SJCRH30 (cell line): Measurements from ENCODE around the gene ANTXRL. TPM values are rescaled to one million over a fixed set of nuclear protein-coding genes. Genes with fewer than 3 reads are reported as not detected.
"Not testable (repeated sequence)": the region's sequence is repeated elsewhere in the genome, so short reads cannot be mapped to it uniquely, and the experiment has no call there.

Experiments
- DNase-seq, 2 experiments: peaks; one replicate each; pipeline ENCODE4 v3.0.0-alpha.2; 2015 to 2020
- H3K27ac ChIP-seq: fragments of 250-450 bp; sonication (Bioruptor Pico); 2 replicates; pipeline ENCODE4 v1.5.1; 2020; ENCODE audit warnings: mild to moderate bottlenecking, moderate library complexity
- H3K27me3 ChIP-seq: fragments of 250-450 bp; sonication (Bioruptor Pico); 2 replicates; pipeline ENCODE4 v1.5.1; 2020; ENCODE audit warnings: mild to moderate bottlenecking, moderate library complexity
- H3K36me3 ChIP-seq: fragments of 250-450 bp; sonication (Bioruptor Pico); 2 replicates; pipeline ENCODE4 v1.5.1; 2020; ENCODE audit warnings: mild to moderate bottlenecking, moderate library complexity
- H3K4me1 ChIP-seq: fragments of 250-450 bp; sonication (Bioruptor Pico); 2 replicates; pipeline ENCODE4 v1.5.1; 2020; ENCODE audit warnings: mild to moderate bottlenecking, moderate library complexity
- H3K4me3 ChIP-seq: fragments of 250-450 bp; sonication (Bioruptor Pico); 2 replicates; pipeline ENCODE4 v1.5.1; 2020; ENCODE audit warnings: mild to moderate bottlenecking, moderate library complexity
- H3K9me3 ChIP-seq: fragments of 250-450 bp; sonication (Bioruptor Pico); replicated peaks from 2 replicates; pipeline ENCODE4 v1.5.1; 2020; ENCODE audit warnings: mild to moderate bottlenecking, moderate library complexity
- total RNA-seq: library from RNA; depleted of rRNA; stranded (reverse); fragments of >200 nt; shearing (Covaris generic); gene quantifications from 2 replicates; pipeline ENCODE4 v1.2.3, GENCODE V29; 2014

ANTXRL gene
- total RNA-seq, 1 experiment from 2014 or later = not detected

DNA sequence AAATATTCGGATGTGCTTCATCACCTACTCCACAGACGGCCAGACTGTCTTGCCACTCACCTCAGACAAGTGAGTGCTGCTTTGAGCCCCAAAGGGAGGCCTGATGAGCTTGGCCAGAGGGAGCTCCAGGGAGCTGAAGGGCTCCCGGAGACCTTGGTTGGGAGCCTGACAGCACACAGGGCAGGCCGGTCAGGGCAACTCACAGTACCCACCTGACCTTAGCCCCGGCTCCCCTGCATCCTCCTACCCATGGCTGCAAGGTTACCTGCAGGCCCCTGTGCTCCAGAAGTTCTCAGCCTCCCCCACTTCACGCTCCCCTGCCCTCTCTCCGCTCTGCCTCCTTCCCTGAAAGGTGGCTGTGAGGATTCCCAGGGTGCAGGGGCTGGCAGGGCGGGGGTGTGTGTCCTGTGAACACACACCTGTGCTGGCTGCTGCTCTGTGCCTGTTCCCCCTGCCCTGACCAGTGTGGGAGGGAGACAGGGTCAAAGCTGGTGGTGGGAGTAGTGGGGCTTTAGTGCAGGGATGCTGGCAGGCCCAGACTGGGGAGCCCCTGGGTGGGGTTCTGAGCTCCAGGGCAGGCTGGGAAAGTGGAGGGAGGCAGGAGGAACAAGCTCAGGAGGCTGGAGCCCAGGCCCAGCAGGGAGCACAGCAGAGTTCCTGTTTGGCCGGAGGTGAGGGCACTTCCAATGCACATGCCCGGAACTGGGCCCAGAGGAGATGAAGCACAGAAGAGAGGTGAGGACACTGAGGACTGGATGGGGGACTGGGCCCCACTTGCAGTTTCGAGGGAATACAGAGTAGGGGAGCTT lies 7.2 kb downstream of the ANTXRL start:
- no peaks in the 10 kb centered on the region for H3K27me3 ChIP-seq
- no peak overlapping the region for H3K27ac ChIP-seq
- DNase-seq = no peak
- H3K4me3 ChIP-seq = no peak overlapping the region
- H3K9me3 ChIP-seq = no peaks in the 10 kb centered on the region
- no peaks in the 10 kb centered on the region for H3K36me3 ChIP-seq
- H3K4me1 ChIP-seq = no peaks in the 10 kb centered on the region

DNA sequence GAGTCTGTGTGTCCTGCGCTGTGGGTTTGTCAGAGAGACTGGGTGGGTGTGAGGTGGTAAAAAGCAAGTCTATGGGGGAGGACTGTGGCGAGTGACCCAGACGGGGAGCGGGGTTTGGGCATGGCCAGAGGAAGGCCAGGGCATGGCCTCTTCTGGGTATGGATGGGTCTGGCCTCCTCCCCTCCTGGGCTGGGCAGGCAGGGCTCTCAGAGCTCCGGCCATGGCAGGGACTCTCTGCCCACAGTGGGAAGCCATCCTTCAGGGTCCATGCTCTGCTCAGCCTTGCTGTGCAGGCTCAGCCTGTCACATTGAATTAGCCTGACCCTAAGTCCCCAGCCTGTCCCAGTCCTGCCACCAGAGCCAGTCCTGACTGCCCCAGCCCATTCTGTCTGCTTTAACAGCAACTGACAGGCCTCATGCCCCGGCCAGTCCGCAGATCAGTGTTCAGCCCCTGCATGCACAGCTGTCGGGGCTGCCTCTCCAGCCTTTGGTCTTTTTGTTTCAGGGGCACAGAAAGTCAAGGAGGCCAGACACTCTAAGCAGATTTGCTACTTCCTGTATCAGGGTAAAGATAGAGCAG lies 7.9 kb downstream of the ANTXRL start:
- Histone ChIP-seq H3K9me3 (no peaks in the 10 kb centered on the region), H3K4me3 (no peak overlapping the region), H3K27me3 (no peaks in the 10 kb centered on the region), H3K27ac (no peak overlapping the region), H3K36me3 (no peaks in the 10 kb centered on the region), H3K4me1 (no peaks in the 10 kb centered on the region)
- no peak for DNase-seq

- DNase-seq, H3K27me3 ChIP-seq, H3K9me3 ChIP-seq, H3K4me3 ChIP-seq, H3K36me3 ChIP-seq, H3K4me1 ChIP-seq, H3K27ac ChIP-seq: not testable (repeated sequence)
These were observed 8.7 kb downstream of the ANTXRL start for GRCh38 chr10:46295350-46296010.

DNA sequence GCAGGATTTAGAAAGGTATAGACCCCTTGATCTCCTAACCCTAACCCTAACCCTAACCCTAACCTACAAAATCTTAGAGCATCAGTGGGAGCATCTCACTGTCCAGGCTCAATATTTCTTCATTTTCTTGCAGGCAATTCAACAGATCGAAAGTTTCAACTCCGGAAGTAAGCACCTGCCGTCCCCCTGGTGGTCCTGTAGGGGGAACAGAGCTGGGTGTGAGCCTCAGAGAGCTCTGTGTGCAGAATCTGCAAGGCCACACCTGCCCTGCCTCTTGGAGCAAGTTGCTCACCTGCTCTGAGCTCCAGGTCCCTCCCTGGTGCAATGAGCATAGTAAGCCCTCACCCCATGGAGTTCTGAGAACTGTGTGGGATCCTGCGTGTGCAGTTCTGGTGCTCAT lies 9.3 kb downstream of the ANTXRL start:
- not testable (repeated sequence) for H3K9me3 ChIP-seq, H3K27me3 ChIP-seq, H3K4me3 ChIP-seq, H3K4me1 ChIP-seq, H3K36me3 ChIP-seq, H3K27ac ChIP-seq, DNase-seq

DNA sequence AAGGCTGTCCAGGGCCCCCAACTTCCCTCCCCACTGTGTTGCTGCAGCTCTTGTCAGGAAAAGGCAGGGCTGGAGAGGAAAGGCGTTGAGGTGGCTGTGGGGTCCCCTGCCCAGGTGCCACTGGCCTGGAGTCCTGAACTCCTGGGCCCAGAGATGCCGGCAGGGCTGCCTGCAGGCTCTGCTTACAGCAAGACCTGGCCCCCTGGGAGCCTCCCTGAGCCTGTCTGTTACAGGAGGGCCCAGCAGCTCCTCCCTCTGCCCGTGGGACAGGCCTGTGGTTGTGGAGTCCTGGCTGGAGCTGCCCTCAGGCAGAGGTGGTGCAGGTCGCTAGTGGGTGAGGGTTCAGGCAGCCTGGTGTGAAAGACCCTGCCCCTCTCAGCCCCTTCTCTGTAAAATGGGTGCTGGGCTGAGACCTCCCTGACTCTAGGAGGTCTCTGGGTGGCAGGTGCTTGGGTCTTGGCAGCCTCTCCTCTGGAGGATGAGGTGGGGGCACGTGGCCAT lies 9.9 kb downstream of the ANTXRL start:
- no peak for DNase-seq
- no peaks in the 10 kb centered on the region for H3K36me3 ChIP-seq
- no peak overlapping the region for H3K4me3 ChIP-seq
- no peaks in the 10 kb centered on the region for H3K4me1 ChIP-seq
- no peaks in the 10 kb centered on the region for H3K27me3 ChIP-seq
- no peaks in the 10 kb centered on the region for H3K9me3 ChIP-seq
- H3K27ac ChIP-seq = no peak overlapping the region

DNA sequence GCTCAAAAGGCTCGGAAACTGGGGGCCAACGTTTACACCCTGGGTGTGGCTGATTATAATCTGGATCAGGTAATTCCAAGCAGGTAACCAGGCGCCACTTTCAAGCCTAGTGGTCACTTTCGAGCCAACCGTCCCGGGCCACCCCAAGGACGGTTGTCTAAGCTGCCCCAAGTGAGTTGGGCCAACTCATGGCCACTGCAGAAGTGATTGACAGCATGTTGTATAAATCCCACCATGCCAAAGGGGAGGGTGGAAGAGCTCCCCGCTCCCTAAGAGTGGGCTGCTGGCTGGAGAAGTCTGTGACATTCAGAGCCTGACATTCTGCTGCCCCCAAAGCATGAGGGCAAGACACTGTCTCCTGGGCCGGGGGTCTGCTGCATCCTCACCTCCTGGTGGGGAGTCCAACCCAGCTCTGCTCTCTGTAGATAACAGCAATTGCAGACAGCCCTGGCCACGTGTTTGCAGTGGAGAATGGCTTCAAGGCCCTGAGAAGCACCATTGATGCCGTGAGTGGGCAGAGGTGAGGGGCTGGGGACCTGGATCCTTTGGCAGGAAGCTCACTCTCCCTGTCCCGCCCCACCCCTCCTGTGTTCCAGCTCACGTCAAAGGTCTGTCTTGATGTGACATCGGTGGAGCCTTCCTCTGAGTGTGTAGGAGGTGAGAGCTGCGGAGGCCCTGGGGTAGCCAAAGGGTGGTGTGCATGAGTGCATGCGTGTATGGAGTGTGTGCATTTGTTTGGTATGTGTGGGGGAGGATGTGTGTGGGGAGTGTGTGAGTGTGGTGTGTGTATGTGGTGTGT lies 10.8 kb downstream of the ANTXRL start:
- H3K27me3 ChIP-seq = no peaks in the 10 kb centered on the region
- no peak overlapping the region for H3K4me3 ChIP-seq
- no peak for DNase-seq

DNA sequence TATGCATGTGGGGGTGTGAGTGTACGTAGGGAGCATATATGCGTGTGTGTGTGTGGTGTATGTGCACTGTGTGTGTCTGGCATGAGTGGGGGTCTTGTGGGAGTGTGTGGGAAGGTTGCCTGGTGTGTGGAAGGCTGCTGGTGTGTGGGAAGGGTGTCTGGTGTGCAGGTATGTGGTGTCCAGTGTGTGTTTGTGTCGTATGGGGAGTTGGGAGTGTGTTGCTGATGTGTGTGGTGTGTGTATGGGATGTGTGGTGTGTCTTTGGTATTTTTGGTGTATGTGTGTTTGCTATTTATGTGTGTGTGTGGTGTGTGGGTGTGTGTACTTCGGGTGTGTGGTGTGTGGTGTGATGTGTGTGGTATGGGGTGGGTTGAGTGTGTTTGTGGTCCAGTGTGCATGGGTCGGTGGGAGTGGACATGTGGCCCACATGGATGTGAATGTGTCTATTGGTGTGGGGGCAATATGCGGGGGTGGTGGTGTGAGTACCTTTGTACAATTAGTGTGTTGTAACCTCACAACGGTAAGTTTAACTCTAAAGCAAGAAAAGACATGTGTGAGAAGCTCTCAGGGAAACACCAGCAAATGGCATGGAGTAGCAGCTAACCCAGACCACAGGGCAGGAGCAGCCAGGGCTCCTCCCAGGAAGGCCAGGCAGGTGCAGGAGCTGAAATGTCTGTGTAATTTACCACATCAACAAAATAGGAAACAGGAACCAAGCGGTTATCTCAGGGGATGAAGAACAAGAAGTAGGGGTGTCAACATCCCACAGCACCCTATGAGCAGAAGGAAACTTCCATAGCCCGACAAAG lies 11.9 kb downstream of the ANTXRL start:
- H3K27ac ChIP-seq = no peak overlapping the region
- H3K27me3 ChIP-seq = no peaks in the 10 kb centered on the region
- DNase-seq = no peak
- H3K4me3 ChIP-seq = no peak overlapping the region
- H3K4me1 ChIP-seq = no peaks in the 10 kb centered on the region
- H3K36me3 ChIP-seq = no peaks in the 10 kb centered on the region
- H3K9me3 ChIP-seq = no peaks in the 10 kb centered on the region

More for the DNA sequence above, 10.8 kb downstream of the ANTXRL start:
- H3K9me3 ChIP-seq = no peaks in the 10 kb centered on the region
- H3K36me3 ChIP-seq = no peaks in the 10 kb centered on the region
- no peak overlapping the region for H3K27ac ChIP-seq
- no peaks in the 10 kb centered on the region for H3K4me1 ChIP-seq

- Histone ChIP-seq H3K36me3 (no peaks in the 10 kb centered on the region), H3K4me3 (no peak overlapping the region), H3K9me3 (no peaks in the 10 kb centered on the region), H3K27ac (no peak overlapping the region), H3K4me1 (no peaks in the 10 kb centered on the region), H3K27me3 (no peaks in the 10 kb centered on the region)
- no peak for DNase-seq
These were observed 12.4 kb downstream of the ANTXRL start for GRCh38 chr10:46299286-46299535.

GRCh38 chr10:46299536-46300369 lies 13.0 kb downstream of the ANTXRL start:
- H3K27ac ChIP-seq = no peak overlapping the region
- no peaks in the 10 kb centered on the region for H3K4me1 ChIP-seq
- H3K27me3 ChIP-seq = no peaks in the 10 kb centered on the region
- no peaks in the 10 kb centered on the region for H3K36me3 ChIP-seq
- no peak for DNase-seq
- H3K4me3 ChIP-seq = no peak overlapping the region
- H3K9me3 ChIP-seq = no peaks in the 10 kb centered on the region

- H3K27me3 ChIP-seq, H3K9me3 ChIP-seq, DNase-seq, H3K4me3 ChIP-seq, H3K36me3 ChIP-seq, H3K4me1 ChIP-seq, H3K27ac ChIP-seq: not testable (repeated sequence)
These were observed 13.5 kb downstream of the ANTXRL start for GRCh38 chr10:46300370-46300711.

- Histone ChIP-seq H3K9me3 (no peaks in the 10 kb centered on the region), H3K4me1 (no peaks in the 10 kb centered on the region), H3K27ac (no peak overlapping the region), H3K36me3 (no peaks in the 10 kb centered on the region), H3K4me3 (no peak overlapping the region), H3K27me3 (no peaks in the 10 kb centered on the region)
- no peak for DNase-seq
These were observed 14.4 kb downstream of the ANTXRL start for GRCh38 chr10:46301056-46301645.

GRCh38 chr10:46301721-46302479 lies 15.1 kb downstream of the ANTXRL start:
- no peak for DNase-seq
- Histone ChIP-seq H3K4me1 (no peaks in the 10 kb centered on the region), H3K36me3 (no peaks in the 10 kb centered on the region), H3K9me3 (no peaks in the 10 kb centered on the region), H3K27ac (no peak overlapping the region), H3K4me3 (no peak overlapping the region), H3K27me3 (no peaks in the 10 kb centered on the region)

- not testable (repeated sequence) for H3K36me3 ChIP-seq, H3K4me1 ChIP-seq, DNase-seq, H3K4me3 ChIP-seq, H3K27me3 ChIP-seq, H3K27ac ChIP-seq, H3K9me3 ChIP-seq
These were observed 16.1 kb downstream of the ANTXRL start for GRCh38 chr10:46302765-46303352.
